Measurements from ENCODE around the gene EN1. TPM values are rescaled to one million over a fixed set of nuclear protein-coding genes. Genes with fewer than 3 reads are reported as not detected.

The EN1 gene
- total RNA-seq, 1 donor from 2014 or later = not detected

- peaks cover 76% of the 10 kb centered on the region for H3K27me3 Mint-ChIP-seq (ENCODE audit: low read depth)
- DNase-seq (ENCODE audit: low spot score) = no peak
Observed at GRCh38 chr2:118845005-118845521, 2.4 kb downstream of the EN1 start.

GRCh38 chr2:118844261-118845004, 3.0 kb downstream of the EN1 start:
- intact Hi-C loops (cut with micrococcal nuclease) = no loop called here
- DNase-seq (ENCODE audit: low spot score) = no peak
- Mint-ChIP-seq H3K9me3 (no peaks in the 10 kb centered on the region), H3K27me3 (ENCODE audit: low read depth) (peaks cover 78% of the 10 kb centered on the region), H3K4me1 (ENCODE audit: low read depth) (peaks cover 4% of the 10 kb centered on the region), H3K4me3 (ENCODE audit: low read depth) (no peak overlapping the region), H3K27ac (no peak overlapping the region), H3K36me3 (ENCODE audit: low read depth) (no peaks in the 10 kb centered on the region)

More at GRCh38 chr2:118845005-118845521, 2.4 kb downstream of the EN1 start:
- no peak overlapping the region for H3K4me3 Mint-ChIP-seq (ENCODE audit: low read depth)
- intact Hi-C loops (cut with micrococcal nuclease) = no loop called here
- peaks cover 4% of the 10 kb centered on the region for H3K4me1 Mint-ChIP-seq (ENCODE audit: low read depth)
- no peaks in the 10 kb centered on the region for H3K36me3 Mint-ChIP-seq (ENCODE audit: low read depth)
- H3K9me3 Mint-ChIP-seq = no peaks in the 10 kb centered on the region
- H3K27ac Mint-ChIP-seq = no peak overlapping the region

GRCh38 chr2:118843483-118844132, 3.8 kb downstream of the EN1 start:
- no peaks in the 10 kb centered on the region for H3K9me3 Mint-ChIP-seq
- intact Hi-C loops (cut with micrococcal nuclease) = no loop called here
- no peak for DNase-seq (ENCODE audit: low spot score)
- no peak overlapping the region for H3K4me3 Mint-ChIP-seq (ENCODE audit: low read depth)
- no peaks in the 10 kb centered on the region for H3K36me3 Mint-ChIP-seq (ENCODE audit: low read depth)
- H3K27me3 Mint-ChIP-seq (ENCODE audit: low read depth) = peaks cover 77% of the 10 kb centered on the region
- H3K4me1 Mint-ChIP-seq (ENCODE audit: low read depth) = peaks cover 2% of the 10 kb centered on the region
- H3K27ac Mint-ChIP-seq = no peak overlapping the region

- Mint-ChIP-seq H3K4me1 (ENCODE audit: low read depth) (peaks cover 2% of the 10 kb centered on the region), H3K4me3 (ENCODE audit: low read depth) (no peak overlapping the region), H3K27me3 (ENCODE audit: low read depth) (peaks cover 77% of the 10 kb centered on the region), H3K27ac (no peak overlapping the region), H3K36me3 (ENCODE audit: low read depth) (no peaks in the 10 kb centered on the region), H3K9me3 (no peaks in the 10 kb centered on the region)
- intact Hi-C loops (cut with micrococcal nuclease) = no loop called here
- DNase-seq (ENCODE audit: low spot score) = no peak
Observed at GRCh38 chr2:118842661-118843482, 4.6 kb downstream of the EN1 start.

- peaks cover 2% of the 10 kb centered on the region for H3K4me1 Mint-ChIP-seq (ENCODE audit: low read depth)
- no peak overlapping the region for H3K4me3 Mint-ChIP-seq (ENCODE audit: low read depth)
- H3K36me3 Mint-ChIP-seq (ENCODE audit: low read depth) = no peaks in the 10 kb centered on the region
- H3K27ac Mint-ChIP-seq = no peak overlapping the region
- H3K9me3 Mint-ChIP-seq = no peaks in the 10 kb centered on the region
- intact Hi-C loops (cut with micrococcal nuclease) = no loop called here
- no peak for DNase-seq (ENCODE audit: low spot score)
- H3K27me3 Mint-ChIP-seq (ENCODE audit: low read depth) = peaks cover 80% of the 10 kb centered on the region
Observed at GRCh38 chr2:118841828-118842461, 5.5 kb downstream of the EN1 start.

GRCh38 chr2:118841450-118841827, 6.0 kb downstream of the EN1 start:
- Mint-ChIP-seq H3K9me3 (no peaks in the 10 kb centered on the region), H3K4me3 (ENCODE audit: low read depth) (no peak overlapping the region), H3K36me3 (ENCODE audit: low read depth) (no peaks in the 10 kb centered on the region), H3K4me1 (ENCODE audit: low read depth) (peaks cover 2% of the 10 kb centered on the region), H3K27ac (no peak overlapping the region), H3K27me3 (ENCODE audit: low read depth) (peaks cover 85% of the 10 kb centered on the region)
- intact Hi-C loops (cut with micrococcal nuclease) = no loop called here
- no peak for DNase-seq (ENCODE audit: low spot score)

GRCh38 chr2:118838741-118839455, 8.6 kb downstream of the EN1 start:
- no peaks in the 10 kb centered on the region for H3K9me3 Mint-ChIP-seq
- H3K27ac Mint-ChIP-seq = no peak overlapping the region
- peaks cover 81% of the 10 kb centered on the region for H3K27me3 Mint-ChIP-seq (ENCODE audit: low read depth)
- intact Hi-C loops (cut with micrococcal nuclease) = no loop called here
- H3K4me1 Mint-ChIP-seq (ENCODE audit: low read depth) = peaks cover 2% of the 10 kb centered on the region
- H3K4me3 Mint-ChIP-seq (ENCODE audit: low read depth) = no peak overlapping the region
- H3K36me3 Mint-ChIP-seq (ENCODE audit: low read depth) = no peaks in the 10 kb centered on the region
- no peak for DNase-seq (ENCODE audit: low spot score)

- Mint-ChIP-seq H3K4me3 (ENCODE audit: low read depth) (no peak overlapping the region), H3K9me3 (no peaks in the 10 kb centered on the region), H3K36me3 (ENCODE audit: low read depth) (no peaks in the 10 kb centered on the region), H3K27ac (no peak overlapping the region), H3K27me3 (ENCODE audit: low read depth) (peaks cover 84% of the 10 kb centered on the region), H3K4me1 (ENCODE audit: low read depth) (no peaks in the 10 kb centered on the region)
- DNase-seq (ENCODE audit: low spot score) = no peak
- intact Hi-C loops (cut with micrococcal nuclease) = no loop called here
Observed at GRCh38 chr2:118837621-118838020, 9.8 kb downstream of the EN1 start.

- Mint-ChIP-seq H3K4me3 (ENCODE audit: low read depth) (no peak overlapping the region), H3K27ac (no peak overlapping the region), H3K4me1 (ENCODE audit: low read depth) (no peaks in the 10 kb centered on the region), H3K9me3 (no peaks in the 10 kb centered on the region), H3K27me3 (ENCODE audit: low read depth) (peaks cover 87% of the 10 kb centered on the region), H3K36me3 (ENCODE audit: low read depth) (no peaks in the 10 kb centered on the region)
- intact Hi-C loops (cut with micrococcal nuclease) = no loop called here
- DNase-seq (ENCODE audit: low spot score) = no peak
Observed at GRCh38 chr2:118837067-118837466, 10.4 kb downstream of the EN1 start.

- no peaks in the 10 kb centered on the region for H3K36me3 Mint-ChIP-seq (ENCODE audit: low read depth)
- no peaks in the 10 kb centered on the region for H3K9me3 Mint-ChIP-seq
- no peak for DNase-seq (ENCODE audit: low spot score)
- intact Hi-C loops (cut with micrococcal nuclease) = no loop called here
- no peaks in the 10 kb centered on the region for H3K4me1 Mint-ChIP-seq (ENCODE audit: low read depth)
- peaks cover 86% of the 10 kb centered on the region for H3K27me3 Mint-ChIP-seq (ENCODE audit: low read depth)
- H3K27ac Mint-ChIP-seq = no peak overlapping the region
- H3K4me3 Mint-ChIP-seq (ENCODE audit: low read depth) = no peak overlapping the region
Observed at GRCh38 chr2:118836411-118836930, 11.0 kb downstream of the EN1 start.

- H3K9me3 Mint-ChIP-seq = no peaks in the 10 kb centered on the region
- H3K4me3 Mint-ChIP-seq (ENCODE audit: low read depth) = no peak overlapping the region
- intact Hi-C loops (cut with micrococcal nuclease) = loop anchor here (2.0 kb wide), 1 partner anchor 13 kb away; no protein-coding TSS in a partner anchor
- H3K4me1 Mint-ChIP-seq (ENCODE audit: low read depth) = no peaks in the 10 kb centered on the region
- no peak for DNase-seq (ENCODE audit: low spot score)
- no peak overlapping the region for H3K27ac Mint-ChIP-seq
- H3K27me3 Mint-ChIP-seq (ENCODE audit: low read depth) = peaks cover 84% of the 10 kb centered on the region
- H3K36me3 Mint-ChIP-seq (ENCODE audit: low read depth) = no peaks in the 10 kb centered on the region
Observed at GRCh38 chr2:118835746-118836410, 11.6 kb downstream of the EN1 start.

Measured in activated T-helper 2 cell treated with anti-CD3 and anti-CD28 coated beads, Interferon-gamma antibody, Interleukin-2, Interleukin-4, amounts not matched to agents 10 μg/mL and 5 μg/mL and 100 μg/mL, durations not matched to agents 14 hours and 24 hours and 36 hours (primary cell).